Stimulated activated CD8-positive, alpha-beta memory T cell treated with anti-CD3 and anti-CD28 coated beads, Interleukin-15, amount 100 ng/mL, for 4 hours (primary cell): ENCODE data around the gene ZBTB39.
"Not testable (repeated sequence)": the region's sequence is repeated elsewhere in the genome, so short reads cannot be mapped to it uniquely, and the experiment has no call there.

ENCODE experiments used
- DNase-seq, 2 donors: peaks; one replicate each; pipeline ENCODE4 v3.0.0-alpha.2; 2020; ENCODE audit warnings: low read depth in 2 of 2

Gene ZBTB39

GRCh38 chr12:57005980-57006808 lies at the start of gene ZBTB39:
TSS of gene ZBTB39 (minus strand) at chr12:57006546. CDS start at chr12:57004917, 1,629 bp downstream.
- peak in 1 of 2 donors; percentile 48 for DNase-seq

- no peak for DNase-seq
Observed at GRCh38 chr12:57055824-57056223, 49.5 kb upstream of the ZBTB39 start.

GRCh38 chr12:57053901-57054300 lies 47.6 kb upstream of the ZBTB39 start:
- DNase-seq, result not testable (repeated sequence)

- not testable (repeated sequence) for DNase-seq
Observed at GRCh38 chr12:57053146-57053545, 46.8 kb upstream of the ZBTB39 start.

- no peak for DNase-seq
Observed at GRCh38 chr12:57051011-57051410, 44.7 kb upstream of the ZBTB39 start.

GRCh38 chr12:57049890-57050289 lies 43.5 kb upstream of the ZBTB39 start, which contains the start of gene MYO1A:
TSS of gene MYO1A (minus strand) at chr12:57050129. CDS start at chr12:57048323, 1,806 bp downstream.
- DNase-seq, result no peak

GRCh38 chr12:57049119-57049446 lies 42.7 kb upstream of the ZBTB39 start:
- DNase-seq, result no peak

GRCh38 chr12:57048423-57049118 lies 42.2 kb upstream of the ZBTB39 start:
- DNase-seq, result no peak

- DNase-seq, result no peak
Observed at GRCh38 chr12:57047981-57048380, 41.6 kb upstream of the ZBTB39 start.

GRCh38 chr12:57046947-57047890 lies 40.9 kb upstream of the ZBTB39 start:
- no peak for DNase-seq

- no peak for DNase-seq
Observed at GRCh38 chr12:57046086-57046791, 39.9 kb upstream of the ZBTB39 start.

- DNase-seq, result no peak
Observed at GRCh38 chr12:57044889-57045288, 38.5 kb upstream of the ZBTB39 start.

GRCh38 chr12:57044468-57044867 lies 38.1 kb upstream of the ZBTB39 start:
- DNase-seq, result no peak

- no peak for DNase-seq
Observed at GRCh38 chr12:57042695-57043094, 36.3 kb upstream of the ZBTB39 start.

- no peak for DNase-seq
Observed at GRCh38 chr12:57040750-57041149, 34.4 kb upstream of the ZBTB39 start.

GRCh38 chr12:57040211-57040610 lies 33.9 kb upstream of the ZBTB39 start:
- DNase-seq, result no peak

- DNase-seq, result no peak
Observed at GRCh38 chr12:57039016-57039798, 32.9 kb upstream of the ZBTB39 start.

GRCh38 chr12:57037264-57037663 lies 30.9 kb upstream of the ZBTB39 start:
- no peak for DNase-seq

GRCh38 chr12:57033431-57033830 lies 27.1 kb upstream of the ZBTB39 start:
- no peak for DNase-seq

- DNase-seq, result no peak
Observed at GRCh38 chr12:57031789-57032188, 25.4 kb upstream of the ZBTB39 start.
